ENCODE measurements around the gene WWOX. TPM values are rescaled to one million over a fixed set of nuclear protein-coding genes. Genes with fewer than 3 reads are reported as not detected.

Gene WWOX
- total RNA-seq, 2 experiments from 2014 or later, result 16.6 to 19.0 TPM

- CTCF ChIA-PET, result no interaction called here
- POLR2A ChIA-PET, result no interaction called here
- H3K27ac Mint-ChIP-seq, result no peak overlapping the region
Measured at GRCh38 chr16:78480588-78480987, 381.1 kb downstream of the WWOX start.

GRCh38 chr16:78483124-78483992, 383.9 kb downstream of the WWOX start:
- ChIA-PET POLR2A (no interaction called here), CTCF (no interaction called here)
- DNase-seq, result no peak
- Mint-ChIP-seq H3K4me3 (no peak overlapping the region), H3K4me1 (no peaks in the 10 kb centered on the region), H3K9me3 (no peaks in the 10 kb centered on the region), H3K27me3 (no peaks in the 10 kb centered on the region), H3K27ac (no peak overlapping the region), H3K36me3 (ENCODE audit: low read depth) (no peaks in the 10 kb centered on the region)

More at GRCh38 chr16:78480588-78480987, 381.1 kb downstream of the WWOX start:
- Mint-ChIP-seq H3K36me3 (ENCODE audit: low read depth) (no peaks in the 10 kb centered on the region), H3K9me3 (no peaks in the 10 kb centered on the region), H3K4me3 (no peak overlapping the region), H3K27me3 (no peaks in the 10 kb centered on the region), H3K4me1 (no peaks in the 10 kb centered on the region)
- DNase-seq, result no peak

DNA sequence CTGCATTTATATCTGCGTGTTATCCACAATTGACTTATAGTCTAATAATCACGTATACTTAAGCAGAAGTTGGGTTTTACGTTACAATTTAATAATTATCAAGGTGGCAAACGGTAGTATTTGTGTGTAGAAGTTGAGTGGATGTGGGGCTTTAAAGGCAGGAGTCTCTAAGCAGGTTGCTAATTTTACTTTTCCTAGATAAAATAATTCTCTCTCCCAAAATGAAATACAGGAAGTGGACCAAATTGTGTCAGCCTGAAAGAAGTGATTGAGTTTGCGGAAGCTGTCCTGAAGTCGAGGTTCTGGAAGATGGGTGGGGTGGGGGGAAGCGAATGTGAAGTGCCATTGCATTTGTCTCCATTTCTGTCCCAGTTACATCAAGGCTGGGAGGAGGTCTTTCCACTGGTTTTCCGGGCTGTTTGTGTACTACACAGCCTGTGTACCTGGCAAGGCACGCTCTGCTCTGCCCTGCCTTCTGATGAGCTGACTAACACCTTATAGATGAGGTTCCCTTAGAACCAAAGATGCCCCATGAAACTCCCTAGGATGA, 385.1 kb downstream of the WWOX start:
- Mint-ChIP-seq H3K9me3 (no peaks in the 10 kb centered on the region), H3K36me3 (ENCODE audit: low read depth) (no peaks in the 10 kb centered on the region), H3K27me3 (no peaks in the 10 kb centered on the region), H3K4me1 (no peaks in the 10 kb centered on the region), H3K4me3 (no peak overlapping the region), H3K27ac (no peak overlapping the region)
- ChIA-PET POLR2A (no interaction called here), CTCF (no interaction called here)
- DNase-seq, result no peak

GRCh38 chr16:78485188-78485916, 385.9 kb downstream of the WWOX start:
- DNase-seq, result no peak
- H3K36me3 Mint-ChIP-seq (ENCODE audit: low read depth), result no peaks in the 10 kb centered on the region
- ChIA-PET POLR2A (no interaction called here), CTCF (no interaction called here)
- no peaks in the 10 kb centered on the region for H3K4me1 Mint-ChIP-seq
- H3K27ac Mint-ChIP-seq, result no peak overlapping the region
- H3K27me3 Mint-ChIP-seq, result no peaks in the 10 kb centered on the region
- no peak overlapping the region for H3K4me3 Mint-ChIP-seq
- H3K9me3 Mint-ChIP-seq, result no peaks in the 10 kb centered on the region

DNA sequence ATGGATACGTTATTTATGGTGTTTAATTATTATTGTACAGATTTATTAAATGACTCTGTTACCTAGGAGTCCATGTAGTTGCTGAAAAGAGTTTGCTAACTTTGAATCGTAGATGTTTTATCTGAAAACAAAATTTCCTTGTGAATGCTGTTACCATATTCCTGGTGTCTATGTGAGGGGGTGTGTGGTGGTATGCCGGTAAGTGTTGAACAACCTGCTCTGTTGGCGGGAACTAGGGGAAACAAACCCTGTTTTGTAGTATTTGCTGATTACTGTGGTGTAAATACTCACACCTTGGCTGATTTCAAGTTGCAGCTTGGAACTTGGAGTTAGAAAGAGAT, 386.4 kb downstream of the WWOX start:
- no peak overlapping the region for H3K4me3 Mint-ChIP-seq
- ChIA-PET CTCF (no interaction called here), POLR2A (no interaction called here)
- H3K4me1 Mint-ChIP-seq, result no peaks in the 10 kb centered on the region
- no peak for DNase-seq
- H3K27me3 Mint-ChIP-seq, result no peaks in the 10 kb centered on the region
- no peaks in the 10 kb centered on the region for H3K36me3 Mint-ChIP-seq (ENCODE audit: low read depth)
- H3K9me3 Mint-ChIP-seq, result no peaks in the 10 kb centered on the region
- no peak overlapping the region for H3K27ac Mint-ChIP-seq

GRCh38 chr16:78487471-78487870, 388.0 kb downstream of the WWOX start:
- Mint-ChIP-seq H3K27me3 (no peaks in the 10 kb centered on the region), H3K9me3 (no peaks in the 10 kb centered on the region), H3K36me3 (ENCODE audit: low read depth) (no peaks in the 10 kb centered on the region), H3K4me3 (no peak overlapping the region), H3K27ac (no peak overlapping the region), H3K4me1 (no peaks in the 10 kb centered on the region)
- ChIA-PET POLR2A (no interaction called here), CTCF (no interaction called here)
- DNase-seq, result no peak

- H3K27ac Mint-ChIP-seq, result no peak overlapping the region
- CTCF ChIA-PET, result interaction anchor here (1.5 to 1.8 kb wide), 2 partner anchors 11 to 15 kb away, joined by 3 to 7 read pairs; no protein-coding TSS in a partner anchor
- H3K36me3 Mint-ChIP-seq (ENCODE audit: low read depth), result no peaks in the 10 kb centered on the region
- POLR2A ChIA-PET, result no interaction called here
- H3K27me3 Mint-ChIP-seq, result no peaks in the 10 kb centered on the region
- H3K4me3 Mint-ChIP-seq, result no peak overlapping the region
- H3K9me3 Mint-ChIP-seq, result no peaks in the 10 kb centered on the region
- DNase-seq, result no peak
- no peaks in the 10 kb centered on the region for H3K4me1 Mint-ChIP-seq
Measured at GRCh38 chr16:78489072-78489471, 389.6 kb downstream of the WWOX start.

DNA sequence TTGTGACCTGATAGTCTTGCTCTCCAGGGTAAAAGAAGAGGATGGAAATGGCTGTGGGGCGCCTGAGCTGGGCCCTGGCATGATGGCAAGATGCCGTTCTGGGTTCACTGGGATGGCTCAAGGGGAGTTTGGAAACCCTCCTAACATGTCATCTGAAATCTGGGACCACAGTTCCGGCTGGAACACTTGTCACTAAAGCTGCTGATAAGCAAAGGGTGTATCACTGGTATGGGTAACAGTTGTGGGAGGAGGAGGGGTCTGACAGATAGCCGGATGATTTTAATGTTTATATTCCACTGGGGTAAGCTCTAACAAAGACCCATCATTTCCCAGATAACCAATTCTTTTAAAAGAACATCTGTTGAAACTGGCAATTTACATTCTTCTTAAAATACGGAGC, 390.2 kb downstream of the WWOX start:
- Mint-ChIP-seq H3K4me3 (no peak overlapping the region), H3K27ac (no peak overlapping the region), H3K9me3 (no peaks in the 10 kb centered on the region), H3K36me3 (ENCODE audit: low read depth) (no peaks in the 10 kb centered on the region), H3K4me1 (no peaks in the 10 kb centered on the region), H3K27me3 (no peaks in the 10 kb centered on the region)
- ChIA-PET CTCF (interaction anchor here (1.5 to 1.8 kb wide), 2 partner anchors 12 to 14 kb away, joined by 3 to 7 read pairs; no protein-coding TSS in a partner anchor), POLR2A (no interaction called here)
- no peak for DNase-seq

DNA sequence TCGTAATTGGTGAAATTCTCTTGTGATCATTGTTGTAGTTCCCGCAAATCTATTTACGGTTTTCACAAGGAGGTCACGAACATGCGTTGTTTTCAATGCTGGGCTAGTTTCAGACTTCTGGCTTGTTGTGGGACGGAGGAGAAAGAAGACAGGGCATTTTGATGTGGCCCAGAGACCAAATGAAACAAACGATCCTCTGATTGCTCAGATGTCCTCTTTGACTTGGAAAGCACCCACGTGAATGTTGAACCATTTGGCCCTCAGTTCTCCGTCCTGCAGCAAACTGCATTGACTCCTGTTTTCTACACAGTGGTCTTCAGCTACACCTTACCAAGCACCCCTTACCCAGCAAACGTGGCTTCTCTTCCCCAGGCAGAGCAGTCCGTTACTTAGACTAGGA, 391.0 kb downstream of the WWOX start:
- ChIA-PET POLR2A (no interaction called here), CTCF (interaction anchor here (0.7 to 1.8 kb wide), 3 partner anchors 12 to 377 kb away, joined by 3 to 7 read pairs (median 4); no protein-coding TSS in a partner anchor)
- no peak for DNase-seq
- Mint-ChIP-seq H3K4me1 (no peaks in the 10 kb centered on the region), H3K9me3 (no peaks in the 10 kb centered on the region), H3K27ac (no peak overlapping the region), H3K4me3 (no peak overlapping the region), H3K27me3 (no peaks in the 10 kb centered on the region), H3K36me3 (ENCODE audit: low read depth) (no peaks in the 10 kb centered on the region)

DNA sequence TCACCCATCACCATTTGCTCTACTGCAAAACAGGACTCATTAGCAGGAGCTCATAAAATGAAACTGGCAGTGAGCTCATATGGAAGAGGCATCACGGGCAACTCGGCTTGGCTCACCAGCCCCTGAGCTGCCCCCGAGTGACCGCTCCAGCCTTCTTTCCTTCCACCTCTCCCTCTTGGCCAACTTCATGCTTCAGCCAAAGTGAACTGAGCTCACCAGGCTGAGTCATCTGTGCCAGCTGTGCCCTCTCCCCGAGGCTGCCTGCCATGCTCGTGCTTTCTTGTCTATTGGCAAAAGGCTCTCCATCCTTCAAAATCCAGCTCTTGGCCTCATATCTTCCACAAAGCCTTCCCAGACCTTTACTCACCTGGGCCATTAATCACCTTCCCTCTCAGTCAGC, 391.4 kb downstream of the WWOX start:
- CTCF ChIA-PET, result no interaction called here

DNA sequence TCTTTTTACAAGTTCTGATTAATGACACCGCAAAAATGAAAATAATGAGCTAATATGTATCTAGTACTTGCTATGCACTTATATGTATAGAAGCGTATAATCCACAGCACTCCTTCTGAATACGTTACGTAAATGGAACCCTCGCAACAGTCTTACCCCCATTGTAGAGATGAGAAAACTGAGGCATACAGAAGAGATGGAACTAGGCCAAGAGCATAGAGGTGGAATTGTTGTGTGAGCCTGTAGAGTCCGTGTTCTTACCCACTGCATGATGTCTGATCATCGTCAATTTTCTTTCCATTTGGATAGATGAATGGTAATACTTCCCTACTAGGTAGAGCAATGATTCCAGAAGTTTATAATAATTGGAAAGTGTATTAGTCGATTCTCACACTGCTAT, 394.1 kb downstream of the WWOX start:
- H3K4me3 Mint-ChIP-seq, result no peak overlapping the region
- H3K9me3 Mint-ChIP-seq, result no peaks in the 10 kb centered on the region
- no peak for DNase-seq
- no peaks in the 10 kb centered on the region for H3K36me3 Mint-ChIP-seq (ENCODE audit: low read depth)
- CTCF ChIA-PET, result no interaction called here
- H3K27me3 Mint-ChIP-seq, result no peaks in the 10 kb centered on the region
- no peak overlapping the region for H3K27ac Mint-ChIP-seq
- POLR2A ChIA-PET, result no interaction called here
- H3K4me1 Mint-ChIP-seq, result no peaks in the 10 kb centered on the region

More for the DNA sequence above, 391.4 kb downstream of the WWOX start:
- Mint-ChIP-seq H3K4me3 (no peak overlapping the region), H3K27me3 (no peaks in the 10 kb centered on the region), H3K4me1 (no peaks in the 10 kb centered on the region), H3K36me3 (ENCODE audit: low read depth) (no peaks in the 10 kb centered on the region), H3K27ac (no peak overlapping the region), H3K9me3 (no peaks in the 10 kb centered on the region)
- no peak for DNase-seq
- POLR2A ChIA-PET, result no interaction called here

DNA sequence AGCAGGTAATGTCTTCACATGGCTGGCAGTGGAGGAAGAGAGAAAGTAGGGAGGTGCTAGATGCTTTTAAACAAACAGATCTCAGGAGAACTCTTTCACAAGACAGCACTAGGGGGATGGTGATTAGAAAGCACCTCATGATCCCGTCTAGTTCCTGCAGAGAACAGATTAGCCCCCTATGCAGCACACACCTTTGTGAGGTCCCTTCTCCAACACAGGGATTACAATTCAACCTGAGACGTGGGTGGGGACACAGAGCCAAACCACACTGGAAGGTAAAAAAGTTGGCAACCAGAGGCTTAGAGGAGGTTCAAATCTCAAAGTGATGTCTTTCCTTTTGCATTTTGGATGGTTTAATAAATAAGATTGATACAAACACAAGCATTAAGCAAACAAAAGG, 394.7 kb downstream of the WWOX start:
- DNase-seq, result no peak
- H3K27ac Mint-ChIP-seq, result no peak overlapping the region
- H3K4me1 Mint-ChIP-seq, result no peaks in the 10 kb centered on the region
- H3K36me3 Mint-ChIP-seq (ENCODE audit: low read depth), result no peaks in the 10 kb centered on the region
- CTCF ChIA-PET, result no interaction called here
- POLR2A ChIA-PET, result no interaction called here
- H3K27me3 Mint-ChIP-seq, result no peaks in the 10 kb centered on the region
- H3K4me3 Mint-ChIP-seq, result no peak overlapping the region
- H3K9me3 Mint-ChIP-seq, result no peaks in the 10 kb centered on the region

GRCh38 chr16:78494674-78495073, 395.2 kb downstream of the WWOX start:
- Mint-ChIP-seq H3K4me3 (no peak overlapping the region), H3K36me3 (ENCODE audit: low read depth) (no peaks in the 10 kb centered on the region), H3K27ac (no peak overlapping the region), H3K9me3 (no peaks in the 10 kb centered on the region), H3K4me1 (no peaks in the 10 kb centered on the region), H3K27me3 (no peaks in the 10 kb centered on the region)
- POLR2A ChIA-PET, result no interaction called here
- CTCF ChIA-PET, result no interaction called here
- DNase-seq, result no peak

DNA sequence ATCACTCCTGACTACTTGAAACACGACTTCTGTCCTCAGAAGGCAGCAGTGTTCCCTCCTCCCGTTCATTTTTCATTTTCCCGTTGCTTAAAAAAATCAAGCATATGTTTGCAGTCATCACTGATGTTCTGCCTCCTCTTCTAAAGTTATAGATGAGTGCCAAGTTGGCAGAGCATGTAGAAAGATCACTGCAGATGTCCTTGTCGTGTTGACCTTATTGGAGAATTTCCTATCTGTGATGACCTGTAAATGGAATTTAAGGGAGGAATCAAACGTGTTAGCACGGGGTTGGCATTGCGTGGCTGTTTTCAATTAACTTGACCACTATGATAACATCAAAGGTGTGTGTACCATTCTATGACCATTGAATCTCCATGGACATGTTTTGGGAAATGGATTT, 396.7 kb downstream of the WWOX start:
- Mint-ChIP-seq H3K36me3 (ENCODE audit: low read depth) (no peaks in the 10 kb centered on the region), H3K27ac (no peak overlapping the region), H3K9me3 (no peaks in the 10 kb centered on the region), H3K4me3 (no peak overlapping the region), H3K4me1 (no peaks in the 10 kb centered on the region), H3K27me3 (no peaks in the 10 kb centered on the region)
- DNase-seq, result no peak
- ChIA-PET CTCF (no interaction called here), POLR2A (no interaction called here)

All from activated CD4-positive, alpha-beta memory T cell treated with anti-CD3 and anti-CD28 coated beads, Interleukin-2, amount 10 ng/mL, durations not matched to agents 7 days and 5 days (primary cell).